Activated CD4-positive, alpha-beta T cell treated with anti-CD3 and anti-CD28 coated beads, Interleukin-2, amount 50 U/mL, for 4 hours (primary cell): ENCODE results near the gene MAD2L1BP.
"Not testable (repeated sequence)": the region's sequence is repeated elsewhere in the genome, so short reads cannot be mapped to it uniquely, and the experiment has no call there.

Source experiments
- DNase-seq, 2 experiments: peaks; one replicate each; pipeline ENCODE4 v3.0.0-alpha.2; 2020

The MAD2L1BP gene, protein sequence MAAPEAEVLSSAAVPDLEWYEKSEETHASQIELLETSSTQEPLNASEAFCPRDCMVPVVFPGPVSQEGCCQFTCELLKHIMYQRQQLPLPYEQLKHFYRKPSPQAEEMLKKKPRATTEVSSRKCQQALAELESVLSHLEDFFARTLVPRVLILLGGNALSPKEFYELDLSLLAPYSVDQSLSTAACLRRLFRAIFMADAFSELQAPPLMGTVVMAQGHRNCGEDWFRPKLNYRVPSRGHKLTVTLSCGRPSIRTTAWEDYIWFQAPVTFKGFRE

GRCh38 chr6:43635387-43636307 is at the start of gene MAD2L1BP:
Gene MAD2L1BP, plus strand, starts transcription at chr6:43635840. Its CDS starts 36 bp downstream, at chr6:43635876.
- DNase-seq, result peak; percentile 79 to 83

GRCh38 chr6:43588194-43588593 is 47.4 kb upstream of the MAD2L1BP start:
- DNase-seq, result no peak

DNA sequence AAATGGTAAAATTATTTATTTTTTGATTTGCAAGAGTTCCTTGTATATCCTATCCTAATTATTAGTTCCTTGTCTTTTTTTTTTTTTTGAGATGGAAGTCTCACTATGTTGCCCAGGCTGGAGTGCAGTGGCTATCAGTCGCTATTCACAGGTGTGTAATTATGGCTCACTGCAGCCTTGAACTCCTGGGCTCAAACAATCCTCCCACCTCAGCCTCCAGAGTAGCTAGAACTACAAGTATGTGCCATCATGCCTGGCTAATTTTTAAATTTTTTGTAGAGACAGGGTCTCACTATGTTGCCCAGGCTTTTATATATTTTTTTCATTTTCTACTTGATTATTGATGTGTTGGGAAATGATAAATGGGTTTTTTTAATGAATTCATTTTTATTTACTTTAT is 46.1 kb upstream of the MAD2L1BP start:
- DNase-seq, result not testable (repeated sequence)

DNA sequence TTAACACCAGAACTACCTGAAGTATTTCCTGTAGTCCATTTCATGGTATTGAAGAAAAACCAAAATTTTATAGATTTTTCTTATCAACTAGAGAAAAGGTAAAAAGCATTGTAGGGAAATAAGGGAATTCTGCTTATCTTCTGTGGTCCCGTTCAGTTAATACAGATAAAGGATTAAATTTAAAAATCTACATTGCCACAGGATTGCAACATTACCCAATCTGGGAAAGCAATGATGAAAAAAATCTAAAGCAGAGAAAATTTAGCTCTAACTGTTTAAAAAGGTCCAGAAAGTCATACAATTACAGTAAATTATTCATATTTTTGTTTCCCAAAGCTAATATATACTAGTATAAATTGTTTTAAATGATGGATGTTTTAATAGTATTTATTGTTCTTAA is 41.7 kb upstream of the MAD2L1BP start:
- DNase-seq, result no peak

GRCh38 chr6:43600595-43600994 is 35.0 kb upstream of the MAD2L1BP start:
- DNase-seq, result no peak

GRCh38 chr6:43604174-43604573 is 31.5 kb upstream of the MAD2L1BP start:
- no peak for DNase-seq

GRCh38 chr6:43606019-43606418 is 29.6 kb upstream of the MAD2L1BP start:
- DNase-seq, result no peak

DNA sequence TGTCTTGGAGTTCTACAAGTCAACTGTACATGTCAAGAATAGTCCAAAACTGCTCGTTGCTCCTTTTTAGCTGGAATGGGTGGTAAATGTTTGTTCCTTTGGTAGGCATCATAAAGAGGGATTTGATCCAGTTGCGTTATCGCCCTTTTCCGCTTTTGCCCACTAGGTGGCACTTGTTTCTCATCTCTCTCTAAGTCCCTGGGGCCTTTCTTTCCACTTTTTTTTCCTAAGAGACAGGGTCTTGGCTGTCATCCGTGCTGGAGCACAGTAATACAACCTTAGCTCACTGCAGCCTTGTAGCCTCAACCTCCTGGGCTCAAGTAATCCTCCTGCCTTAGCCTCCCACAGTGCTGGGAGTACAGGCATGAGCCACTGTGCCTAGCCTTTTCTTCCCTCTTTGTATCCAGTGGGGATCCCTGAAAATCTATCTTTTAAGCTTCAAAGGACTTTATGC is 27.3 kb upstream of the MAD2L1BP start:
- DNase-seq, result peak; percentile 45 to 55

GRCh38 chr6:43608807-43609206 is 26.8 kb upstream of the MAD2L1BP start:
- DNase-seq, result no peak

- no peak for DNase-seq
These were observed 26.2 kb upstream of the MAD2L1BP start for GRCh38 chr6:43609402-43609801.

DNA sequence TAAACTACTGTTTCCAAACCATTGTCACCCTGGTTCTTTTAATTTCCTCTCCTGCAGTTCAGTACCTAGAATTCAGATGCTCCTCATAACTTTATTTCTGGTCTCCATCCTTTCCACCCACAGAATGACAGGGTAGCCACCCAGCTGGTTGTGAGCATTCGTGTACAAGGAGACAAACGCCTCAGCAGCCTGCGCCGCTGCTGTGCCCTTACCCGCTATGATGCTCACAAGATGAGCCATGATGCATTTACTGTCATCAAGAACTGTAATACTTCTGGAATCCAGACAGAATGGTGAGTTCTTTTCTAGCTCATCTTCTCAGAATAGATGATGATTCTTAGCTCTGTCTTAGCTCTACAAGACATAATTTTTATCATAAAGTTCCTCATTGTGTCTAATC is 25.2 kb upstream of the MAD2L1BP start:
- DNase-seq, result no peak

DNA sequence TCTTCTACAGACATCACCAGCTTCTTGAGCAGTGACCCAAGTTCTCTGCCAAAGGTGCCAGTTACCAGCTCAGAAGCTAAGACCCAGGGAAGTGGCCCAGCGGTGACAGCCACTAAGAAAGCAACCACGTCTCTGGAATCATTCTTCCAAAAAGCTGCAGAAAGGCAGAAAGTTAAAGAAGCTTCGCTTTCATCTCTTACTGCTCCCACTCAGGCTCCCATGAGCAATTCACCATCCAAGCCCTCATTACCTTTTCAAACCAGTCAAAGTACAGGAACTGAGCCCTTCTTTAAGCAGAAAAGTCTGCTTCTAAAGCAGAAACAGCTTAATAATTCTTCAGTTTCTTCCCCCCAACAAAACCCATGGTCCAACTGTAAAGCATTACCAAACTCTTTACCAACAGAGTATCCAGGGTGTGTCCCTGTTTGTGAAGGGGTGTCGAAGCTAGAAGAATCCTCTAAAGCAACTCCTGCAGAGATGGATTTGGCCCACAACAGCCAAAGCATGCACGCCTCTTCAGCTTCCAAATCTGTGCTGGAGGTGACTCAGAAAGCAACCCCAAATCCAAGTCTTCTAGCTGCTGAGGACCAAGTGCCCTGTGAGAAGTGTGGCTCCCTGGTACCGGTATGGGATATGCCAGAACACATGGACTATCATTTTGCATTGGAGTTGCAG is 21.8 kb upstream of the MAD2L1BP start:
- DNase-seq, result no peak

- DNase-seq, result no peak
These were observed 21.3 kb upstream of the MAD2L1BP start for GRCh38 chr6:43614396-43614730.

DNA sequence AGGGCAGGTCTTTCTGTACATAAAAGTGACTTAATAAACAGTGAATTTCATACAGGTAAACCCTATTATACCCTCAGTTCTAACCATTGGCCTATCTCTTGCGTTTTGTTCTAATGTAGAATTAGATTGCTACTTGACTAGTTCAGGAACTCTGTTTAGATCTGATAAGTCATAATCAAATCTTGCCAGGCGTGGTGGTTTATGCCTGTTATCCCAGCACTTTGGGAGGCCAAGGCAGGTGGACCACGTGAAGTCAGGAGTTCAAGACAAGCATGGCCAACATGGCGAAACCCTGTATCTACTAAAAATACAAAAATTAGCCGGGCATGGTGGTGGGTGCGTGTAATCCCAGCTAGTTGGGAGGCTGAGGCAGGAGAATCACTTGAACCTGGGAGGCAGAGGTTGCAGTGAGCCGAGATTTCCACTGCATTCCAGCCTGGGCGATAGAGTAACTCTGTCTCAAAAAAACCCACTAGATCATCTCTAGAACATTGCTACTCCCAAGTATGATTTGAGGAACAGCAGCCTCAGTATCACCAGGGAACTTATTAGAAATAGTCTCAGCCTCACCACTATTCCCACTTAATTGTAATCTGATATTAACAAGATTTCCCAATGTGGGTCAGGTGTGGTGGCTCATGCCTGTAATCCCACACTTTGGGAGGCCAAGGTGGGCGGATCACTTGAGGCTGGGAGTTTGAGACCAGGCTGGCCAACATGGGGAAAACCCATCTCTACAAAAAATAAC is 18.7 kb upstream of the MAD2L1BP start:
- no peak for DNase-seq

- no peak for DNase-seq
These were observed 14.4 kb upstream of the MAD2L1BP start for GRCh38 chr6:43621078-43621835.

DNA sequence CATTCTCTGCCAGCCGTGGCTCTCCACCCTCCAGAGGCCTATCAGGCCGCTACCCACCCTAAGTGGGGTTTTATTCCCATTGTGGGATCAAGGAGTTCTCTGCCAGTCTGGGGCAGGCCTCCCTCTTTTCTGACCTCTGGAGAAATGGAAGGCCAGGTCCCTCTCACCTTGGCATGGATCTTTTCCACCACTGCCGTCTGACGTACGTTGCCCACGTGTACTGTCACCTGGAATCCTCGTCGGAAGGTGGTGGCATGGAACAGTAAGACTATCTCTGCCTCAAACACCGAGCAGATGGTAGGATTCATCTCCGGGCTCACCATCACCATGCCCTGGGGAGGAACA is 13.8 kb upstream of the MAD2L1BP start:
- DNase-seq, result no peak

DNA sequence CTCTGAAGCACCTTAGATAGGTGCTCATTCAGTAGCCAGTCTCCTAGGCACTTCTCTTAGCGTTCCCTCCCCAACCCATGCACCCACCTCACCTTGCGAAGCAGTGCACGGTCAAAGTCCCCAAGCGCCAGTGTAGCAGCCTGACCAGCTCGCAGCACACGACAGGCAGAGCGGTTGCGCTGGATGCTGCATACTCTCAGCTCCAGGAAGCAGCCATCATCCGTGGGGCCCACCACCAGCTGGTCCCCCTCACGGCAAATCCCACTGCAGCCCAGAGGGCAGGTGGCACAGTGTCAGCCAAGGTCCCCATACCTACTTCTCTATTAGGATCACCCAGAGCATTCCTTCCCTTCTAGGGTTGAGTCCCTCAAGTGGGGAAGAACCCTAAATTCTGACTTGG is 13.1 kb upstream of the MAD2L1BP start:
- no peak for DNase-seq

- DNase-seq, result no peak
These were observed 11.5 kb upstream of the MAD2L1BP start for GRCh38 chr6:43623880-43624785.

DNA sequence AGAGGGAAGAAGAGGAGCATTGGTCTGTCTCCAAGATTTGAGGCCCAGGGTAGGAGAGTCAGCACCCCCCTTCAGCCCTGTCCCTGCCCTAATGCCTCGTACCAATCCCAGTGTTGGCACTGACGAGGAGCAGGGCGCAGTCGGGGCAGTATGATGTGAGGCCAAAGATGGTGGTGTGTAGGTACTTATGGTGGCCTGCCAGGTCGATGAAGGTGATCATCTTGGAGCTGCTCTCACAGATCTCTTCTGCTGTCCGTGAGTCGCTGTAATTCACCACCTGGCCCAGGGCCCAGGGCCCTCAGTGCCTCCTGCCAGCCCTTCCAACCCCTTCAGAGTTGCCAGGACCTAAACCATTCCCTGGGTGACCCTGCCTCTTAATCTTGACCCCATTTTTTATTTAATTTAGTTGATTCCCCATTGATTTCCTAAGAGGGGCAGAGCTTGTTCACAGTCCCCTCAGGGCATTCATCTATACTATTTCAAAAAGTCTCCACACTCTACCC is 10.8 kb upstream of the MAD2L1BP start:
- DNase-seq, result no peak

GRCh38 chr6:43625393-43625992 is 10.1 kb upstream of the MAD2L1BP start:
- DNase-seq, result no peak
